GM12891 (cell line): ENCODE results near the gene SLC25A47.

Experiments
- DNase-seq: peaks from one replicate; pipeline ENCODE4 v3.0.0; 2011; ENCODE audit warnings: low spot score; ENCODE audit not compliant: insufficient read length
- FAIRE-seq: peaks from 2 replicates; lab custom pipeline; 2011; peaks lifted over from hg19 to GRCh38; lab: Jason Lieb, UNC
- PAX5 ChIP-seq: IDR thresholded peaks from 2 replicates; pipeline ENCODE4 v1.6.1; 2011; ENCODE audit warnings: low read length, moderate library complexity, mild to moderate bottlenecking; ENCODE audit not compliant: insufficient read depth, severe bottlenecking
- POLR2A ChIP-seq: IDR thresholded peaks from 2 replicates; pipeline ENCODE4 v1.6.1; 2011; ENCODE audit warnings: low read depth, low read length, control low read depth
- POLR2AphosphoS5 ChIP-seq: IDR thresholded peaks from 2 replicates; pipeline ENCODE4 v1.6.1; 2011; ENCODE audit warnings: low read depth, low read length, control low read depth
- POU2F2 ChIP-seq: IDR thresholded peaks from 2 replicates; pipeline ENCODE4 v1.6.1; 2011; ENCODE audit warnings: low read depth, mild to moderate bottlenecking, control low read depth, low read length, moderate library complexity
- SPI1 ChIP-seq: IDR thresholded peaks from 2 replicates; pipeline ENCODE4 v1.6.1; 2011; ENCODE audit warnings: low read depth, low read length, control low read depth
- TAF1 ChIP-seq: IDR thresholded peaks from 2 replicates; pipeline ENCODE4 v1.6.1; 2011; ENCODE audit warnings: low read depth, low read length, control low read depth

SLC25A47 gene

GRCh38 chr14:100362311-100362927, 39.3 kb downstream of the SLC25A47 start:
- FAIRE-seq, result no peak
- no peak for TF ChIP-seq POU2F2
- TF ChIP-seq TAF1, result no peak
- TF ChIP-seq SPI1, result no peak
- no peak for TF ChIP-seq POLR2AphosphoS5

GRCh38 chr14:100363053-100363452, 39.9 kb downstream of the SLC25A47 start:
- TF ChIP-seq POU2F2, result no peak
- no peak for TF ChIP-seq POLR2AphosphoS5
- no peak for TF ChIP-seq TAF1
- no peak for TF ChIP-seq PAX5
- no peak for TF ChIP-seq SPI1
- no peak for TF ChIP-seq POLR2A
- DNase-seq, result no peak
- FAIRE-seq, result no peak

More at GRCh38 chr14:100362311-100362927, 39.3 kb downstream of the SLC25A47 start:
- DNase-seq, result no peak

GRCh38 chr14:100364403-100364802, 41.3 kb downstream of the SLC25A47 start:
- FAIRE-seq, result no peak
- no peak for DNase-seq
- TF ChIP-seq POLR2AphosphoS5 (no peak), POU2F2 (no peak), PAX5 (no peak), TAF1 (no peak), POLR2A (no peak), SPI1 (no peak)

- TF ChIP-seq PAX5 (no peak), TAF1 (no peak), SPI1 (no peak), POLR2A (no peak), POU2F2 (no peak), POLR2AphosphoS5 (no peak)
- no peak for FAIRE-seq
Measured at GRCh38 chr14:100365741-100366140, 42.6 kb downstream of the SLC25A47 start.

GRCh38 chr14:100369019-100369418, 45.9 kb downstream of the SLC25A47 start:
- DNase-seq (no peak), FAIRE-seq (no peak)
- TF ChIP-seq POU2F2 (no peak), SPI1 (no peak), POLR2AphosphoS5 (no peak), PAX5 (no peak), TAF1 (no peak), POLR2A (no peak)

More at GRCh38 chr14:100365741-100366140, 42.6 kb downstream of the SLC25A47 start:
- no peak for DNase-seq

GRCh38 chr14:100370003-100370402, 46.9 kb downstream of the SLC25A47 start:
- DNase-seq (no peak), FAIRE-seq (no peak)
- TF ChIP-seq SPI1 (no peak), POLR2AphosphoS5 (no peak; the same call in 1 of the 2 replicates), POLR2A (no peak), POU2F2 (no peak), TAF1 (no peak), PAX5 (no peak)

- FAIRE-seq (no peak), DNase-seq (no peak)
- 0 out of 2 replicates have a peak, but pooled peaks have one; percentile 19 for TF ChIP-seq POLR2A
- no peak for TF ChIP-seq TAF1
Measured at GRCh38 chr14:100371773-100372172, 48.6 kb downstream of the SLC25A47 start.

GRCh38 chr14:100372357-100373048, 49.4 kb downstream of the SLC25A47 start:
- TF ChIP-seq POLR2AphosphoS5, result no peak
- TF ChIP-seq POLR2A, result peak; percentile 38; the same call in 1 of the 2 replicates
- FAIRE-seq, result no peak

GRCh38 chr14:100374270-100374669, 51.1 kb downstream of the SLC25A47 start:
- DNase-seq (no peak), FAIRE-seq (no peak)
- TF ChIP-seq SPI1 (peak; percentile 58), POU2F2 (no peak)

More at GRCh38 chr14:100372357-100373048, 49.4 kb downstream of the SLC25A47 start:
- no peak for DNase-seq

- FAIRE-seq, result no peak
- no peak for DNase-seq
- TF ChIP-seq POLR2AphosphoS5 (no peak), POU2F2 (no peak), POLR2A (no peak), TAF1 (no peak; the same call in 1 of the 2 replicates), SPI1 (no peak), PAX5 (no peak)
Measured at GRCh38 chr14:100374876-100375265, 51.7 kb downstream of the SLC25A47 start.
